BLaER1 treated with 17β-estradiol and CSF1 and Interleukin-3, amounts not matched to agents 10 nM and 100 nM (cell line): ENCODE data around the gene MAML3.
A peak's percentile ranks its signal among the peaks of the same experiment; 100 is the strongest.

ENCODE experiments used
- H3K27ac ChIP-seq, 11 experiments: shearing (Covaris generic); formaldehyde crosslinking; 2 replicates each; pipeline ENCODE4 v1.8.1; 2022
- H3K27me3 ChIP-seq, 11 experiments: shearing (Covaris generic); formaldehyde crosslinking; 2 replicates each; pipeline ENCODE4 v1.8.1; 2022
- H3K36me3 ChIP-seq, 11 experiments: shearing (Covaris generic); formaldehyde crosslinking; 2 replicates each; pipeline ENCODE4 v1.8.1; 2022
- H3K4me1 ChIP-seq, 10 experiments: shearing (Covaris generic); formaldehyde crosslinking; 2 replicates each; pipeline ENCODE4 v1.8.1; 2022
- H3K4me2 ChIP-seq, 11 experiments: shearing (Covaris generic); formaldehyde crosslinking; 2 replicates each; pipeline ENCODE4 v1.8.1; 2022
- H3K4me3 ChIP-seq, 10 experiments: shearing (Covaris generic); formaldehyde crosslinking; 2 replicates each; pipeline ENCODE4 v1.8.1; 2022
- H3K9ac ChIP-seq, 11 experiments: shearing (Covaris generic); formaldehyde crosslinking; 2 replicates each; pipeline ENCODE4 v1.8.1; 2022
- H3K9me3 ChIP-seq, 11 experiments: shearing (Covaris generic); formaldehyde crosslinking; replicated peaks in 1 of 11; 2 replicates each; pipeline ENCODE4 v1.8.1; 2022
- H4K20me1 ChIP-seq, 11 experiments: shearing (Covaris generic); formaldehyde crosslinking; 2 replicates each; pipeline ENCODE4 v1.8.1; 2022
- Cebpa-rat ChIP-seq, 11 experiments: shearing (Covaris generic); IDR thresholded peaks; 2 replicates each; pipeline ENCODE4 v1.8.1; 2022

Gene MAML3

DNA sequence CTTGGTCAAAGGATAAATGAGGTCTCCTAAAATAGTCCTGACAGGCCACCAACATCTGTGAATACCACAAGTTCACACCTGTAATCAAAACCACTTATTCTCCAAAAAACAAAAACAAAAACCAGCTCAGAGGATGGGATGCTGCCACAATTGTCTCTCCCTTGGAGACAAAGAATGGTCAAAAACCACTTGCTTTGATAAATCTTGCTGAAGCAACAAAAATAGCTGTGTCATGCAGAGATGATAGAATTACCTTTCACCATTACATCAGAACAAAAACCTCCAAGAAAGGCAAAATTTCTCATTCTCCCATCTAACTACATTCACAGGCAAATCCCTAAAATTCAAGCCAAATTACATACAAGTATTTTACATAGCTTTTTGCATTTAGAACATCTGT is 180.4 kb downstream of the MAML3 start:
- no peak overlapping the region for H3K4me3 ChIP-seq
- peak overlapping the region in 9 of 11 experiments; percentile 15 to 92 (median 79); a peak in 14 of 22 replicates for H3K27ac ChIP-seq
- H3K4me2 ChIP-seq, result peak overlapping the region; percentile 17 to 96 (median 85); a peak in 21 of 22 replicates
- 0 out of 22 replicates have a peak overlapping the region, but pooled peaks of 1 of the 11 experiments have one; percentile 3 for H3K9ac ChIP-seq
- no peak for TF ChIP-seq Cebpa-rat (IDR thresholded peaks at IDR 0.05)
- peaks cover 0 to 5% (median 0%) of the 10 kb centered on the region in 11 experiments; a peak in 1 of 22 replicates for H4K20me1 ChIP-seq
- H3K36me3 ChIP-seq, result no peaks in the 10 kb centered on the region
- H3K27me3 ChIP-seq, result no peaks in the 10 kb centered on the region
- H3K9me3 ChIP-seq, result no peaks in the 10 kb centered on the region
- H3K4me1 ChIP-seq, result peaks cover 57 to 99% (median 68%) of the 10 kb centered on the region in 10 experiments

DNA sequence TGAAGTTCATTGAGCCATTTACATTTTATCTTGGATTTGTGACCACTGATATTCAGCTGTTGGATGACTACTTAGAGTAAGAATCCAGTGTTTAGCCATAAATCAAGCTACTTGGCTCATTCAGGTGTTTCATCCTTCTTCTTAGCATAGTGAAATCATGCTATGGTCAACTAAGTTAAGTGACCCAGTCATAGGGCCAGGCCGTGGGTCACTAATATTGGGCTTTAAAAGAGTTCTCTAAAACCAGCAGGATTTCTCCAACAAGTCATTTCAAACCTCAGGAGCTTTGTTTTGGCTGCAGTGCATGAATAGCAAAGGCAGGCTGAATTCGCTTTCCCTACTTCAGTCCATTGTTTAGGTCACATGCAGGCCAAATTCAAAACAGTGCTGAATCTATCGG is 181.0 kb downstream of the MAML3 start:
- TF ChIP-seq Cebpa-rat (IDR thresholded peaks at IDR 0.05), result no peak
- H3K27me3 ChIP-seq, result no peaks in the 10 kb centered on the region

DNA sequence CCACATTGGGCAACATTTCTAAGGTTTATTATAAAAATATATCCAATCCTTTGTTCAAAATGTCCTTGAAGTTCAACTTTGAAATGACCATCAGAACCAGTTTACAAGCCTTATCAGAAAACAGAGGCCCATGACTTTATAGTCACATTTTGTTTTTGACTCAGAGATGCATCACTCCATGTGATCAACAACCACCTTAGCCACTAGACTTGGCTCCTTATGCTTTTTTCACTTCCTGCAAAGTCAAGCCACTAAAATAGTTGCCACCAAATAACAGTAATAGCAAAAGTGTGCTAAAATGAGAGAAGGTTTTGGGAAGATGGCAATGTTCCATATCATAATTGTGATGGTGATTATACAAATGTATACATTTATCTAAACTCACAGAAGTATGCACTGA is 181.7 kb downstream of the MAML3 start:
- no peak overlapping the region for H3K4me3 ChIP-seq
- H4K20me1 ChIP-seq, result peaks cover 0 to 5% (median 0%) of the 10 kb centered on the region in 11 experiments; a peak in 1 of 22 replicates
- H3K36me3 ChIP-seq, result no peaks in the 10 kb centered on the region
- H3K27ac ChIP-seq, result peak overlapping the region in 2 of 11 experiments; percentile 11 to 33; a peak in 3 of 22 replicates
- TF ChIP-seq Cebpa-rat (IDR thresholded peaks at IDR 0.05), result no peak
- H3K9ac ChIP-seq, result no peak overlapping the region
- H3K4me1 ChIP-seq, result peaks cover 48 to 99% (median 66%) of the 10 kb centered on the region in 10 experiments
- peak overlapping the region in 7 of 11 experiments; percentile 0 to 91 (median 18); a peak in 10 of 22 replicates for H3K4me2 ChIP-seq
- H3K27me3 ChIP-seq, result no peaks in the 10 kb centered on the region
- no peaks in the 10 kb centered on the region for H3K9me3 ChIP-seq

More for the DNA sequence above, 181.0 kb downstream of the MAML3 start:
- H3K4me1 ChIP-seq, result peaks cover 51 to 99% (median 66%) of the 10 kb centered on the region in 10 experiments
- 0 out of 22 replicates have a peak overlapping the region, but pooled peaks of 1 of the 11 experiments have one; percentile 3 for H3K9ac ChIP-seq
- peak overlapping the region; percentile 17 to 96 (median 85) for H3K4me2 ChIP-seq
- peak overlapping the region in 9 of 11 experiments; percentile 1 to 92 (median 79); a peak in 13 of 22 replicates for H3K27ac ChIP-seq
- peaks cover 0 to 5% (median 0%) of the 10 kb centered on the region in 11 experiments; a peak in 1 of 22 replicates for H4K20me1 ChIP-seq
- no peaks in the 10 kb centered on the region for H3K36me3 ChIP-seq
- H3K4me3 ChIP-seq, result no peak overlapping the region
- H3K9me3 ChIP-seq, result no peaks in the 10 kb centered on the region

DNA sequence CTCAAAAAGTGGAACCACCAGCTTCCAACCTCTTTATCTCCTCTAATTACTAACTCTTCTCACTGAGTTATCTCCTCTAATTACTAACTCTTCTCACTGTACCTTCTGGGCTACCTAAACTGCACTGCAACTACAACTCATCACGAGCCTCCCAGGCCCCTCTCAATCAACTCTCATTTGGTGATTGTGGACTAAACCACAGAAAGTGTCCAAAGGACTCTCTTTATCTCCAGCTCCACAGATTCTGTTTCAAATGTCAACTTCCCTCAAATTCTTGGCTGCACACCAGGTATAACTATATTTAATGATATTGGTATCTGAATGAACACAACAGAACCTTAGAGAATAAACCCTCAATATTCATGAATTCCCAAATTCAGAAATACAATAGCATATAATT is 182.9 kb downstream of the MAML3 start:
- Histone ChIP-seq H4K20me1 (peaks cover 0 to 6% (median 0%) of the 10 kb centered on the region in 11 experiments; a peak in 1 of 22 replicates), H3K9ac (no peak overlapping the region), H3K4me1 (peaks cover 40 to 99% (median 60%) of the 10 kb centered on the region in 10 experiments), H3K9me3 (no peaks in the 10 kb centered on the region), H3K36me3 (no peaks in the 10 kb centered on the region), H3K27ac (peak overlapping the region in 1 of 11 experiments; percentile 15; a peak in 1 of 22 replicates), H3K4me2 (peak overlapping the region in 5 of 11 experiments; percentile 3 to 91 (median 42); a peak in 7 of 22 replicates), H3K4me3 (no peak overlapping the region), H3K27me3 (no peaks in the 10 kb centered on the region)
- no peak for TF ChIP-seq Cebpa-rat (IDR thresholded peaks at IDR 0.05)

DNA sequence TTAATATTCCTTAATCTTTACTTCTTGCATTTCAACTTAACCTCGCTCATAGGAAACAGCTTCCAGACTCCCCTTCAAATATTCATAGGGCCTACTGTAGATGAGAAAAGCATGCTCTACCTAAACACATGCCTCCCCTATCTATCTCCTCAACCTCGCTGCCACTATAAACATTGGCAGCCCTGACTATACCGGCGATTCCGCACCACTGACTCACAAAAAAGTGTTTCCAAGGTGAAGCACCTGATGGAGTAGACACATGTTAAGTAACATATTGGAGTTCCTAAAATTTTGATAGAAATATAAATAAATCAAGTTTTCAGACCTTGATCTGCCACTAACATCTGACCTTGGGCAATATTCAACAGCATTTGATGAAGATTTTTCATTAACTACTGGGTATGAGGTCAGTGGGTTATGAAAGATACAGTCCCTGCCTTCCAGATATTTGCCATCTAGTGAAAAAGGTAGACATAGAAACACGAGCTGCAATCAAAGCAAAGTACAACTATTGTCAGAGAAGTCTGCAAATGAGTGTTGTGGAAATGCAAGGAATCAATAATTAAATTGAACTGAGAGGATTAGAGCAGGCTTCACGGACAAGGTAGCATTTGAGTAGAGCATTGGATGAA is 184.2 kb downstream of the MAML3 start:
- Histone ChIP-seq H3K9me3 (no peaks in the 10 kb centered on the region), H3K9ac (no peak overlapping the region), H4K20me1 (peaks cover 0 to 9% (median 0%) of the 10 kb centered on the region in 11 experiments; a peak in 1 of 22 replicates), H3K4me2 (peak overlapping the region in 4 of 11 experiments; percentile 33 to 91 (median 64); a peak in 6 of 22 replicates), H3K4me3 (no peak overlapping the region), H3K27ac (no peak overlapping the region), H3K4me1 (peaks cover 26 to 100% (median 47%) of the 10 kb centered on the region in 10 experiments), H3K36me3 (no peaks in the 10 kb centered on the region), H3K27me3 (no peaks in the 10 kb centered on the region)
- no peak for TF ChIP-seq Cebpa-rat (IDR thresholded peaks at IDR 0.05)

DNA sequence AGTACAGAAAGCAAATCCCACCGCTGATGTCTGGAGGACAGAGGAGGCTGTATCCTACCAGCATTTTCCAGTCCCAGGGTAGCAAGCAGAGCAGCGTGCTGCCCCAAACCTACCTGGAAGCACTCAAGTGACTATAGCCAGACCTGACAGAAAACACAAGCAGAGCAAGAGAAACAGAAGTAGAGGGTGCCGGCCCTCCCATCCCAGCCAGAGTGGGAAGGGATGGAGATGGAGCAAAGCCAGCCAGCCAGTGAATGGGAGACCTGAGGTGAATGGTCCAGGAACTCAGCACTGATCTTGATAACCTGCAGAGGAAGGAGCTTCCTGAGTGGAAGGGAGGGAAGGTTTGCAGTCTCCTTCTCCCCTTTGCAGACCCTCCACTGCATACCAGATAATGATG is 185.2 kb downstream of the MAML3 start:
- 0 out of 22 replicates have a peak, but pooled peaks cover 0 to 2% (median 0%) of the 10 kb centered on the region in 11 experiments for H3K9me3 ChIP-seq
- no peak overlapping the region for H3K9ac ChIP-seq
- H3K4me1 ChIP-seq, result peaks cover 18 to 100% (median 38%) of the 10 kb centered on the region in 10 experiments
- H3K4me3 ChIP-seq, result no peak overlapping the region
- H3K27me3 ChIP-seq, result no peaks in the 10 kb centered on the region
- H3K4me2 ChIP-seq, result peak overlapping the region in 5 of 11 experiments; percentile 1 to 84 (median 57); a peak in 6 of 22 replicates
- no peak for TF ChIP-seq Cebpa-rat (IDR thresholded peaks at IDR 0.05)
- H3K27ac ChIP-seq, result peak overlapping the region in 2 of 11 experiments; percentile 10 to 39; a peak in 1 of 22 replicates
- H4K20me1 ChIP-seq, result peaks cover 0 to 9% (median 0%) of the 10 kb centered on the region in 11 experiments; a peak in 1 of 22 replicates
- no peaks in the 10 kb centered on the region for H3K36me3 ChIP-seq

DNA sequence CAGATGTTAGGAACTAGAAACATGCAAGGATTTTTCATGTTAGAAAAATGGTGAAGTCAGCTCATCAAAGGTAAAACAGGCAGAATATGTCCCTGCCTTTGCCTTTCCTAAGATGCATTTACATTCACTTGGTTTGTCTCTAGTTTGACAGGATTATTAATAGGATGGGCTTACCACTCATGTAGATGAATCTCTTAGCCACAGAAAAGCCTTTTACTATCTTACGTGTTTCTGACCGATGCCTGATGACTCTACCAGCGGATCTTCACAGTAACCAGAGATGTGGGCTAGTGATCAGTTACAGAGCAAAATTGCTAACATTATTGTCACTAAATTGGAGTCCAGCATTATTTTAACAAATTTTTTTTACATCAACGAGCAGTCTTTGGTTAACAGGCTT is 187.6 kb downstream of the MAML3 start:
- TF ChIP-seq Cebpa-rat (IDR thresholded peaks at IDR 0.05), result no peak
- no peak overlapping the region for H3K4me3 ChIP-seq
- H3K36me3 ChIP-seq, result no peaks in the 10 kb centered on the region
- peaks cover 0 to 32% (median 0%) of the 10 kb centered on the region in 11 experiments; a peak in 5 of 22 replicates for H4K20me1 ChIP-seq
- peaks cover 8 to 100% (median 20%) of the 10 kb centered on the region in 10 experiments; a peak in 16 of 20 replicates for H3K4me1 ChIP-seq
- peak overlapping the region in 4 of 11 experiments; percentile 52 to 84 (median 70); a peak in 5 of 22 replicates for H3K4me2 ChIP-seq
- 0 out of 22 replicates have a peak, but pooled peaks cover 0 to 4% (median 0%) of the 10 kb centered on the region in 11 experiments for H3K9me3 ChIP-seq
- peak overlapping the region in 1 of 11 experiments; percentile 30; a peak in 1 of 22 replicates for H3K27ac ChIP-seq
- H3K9ac ChIP-seq, result no peak overlapping the region
- no peaks in the 10 kb centered on the region for H3K27me3 ChIP-seq

DNA sequence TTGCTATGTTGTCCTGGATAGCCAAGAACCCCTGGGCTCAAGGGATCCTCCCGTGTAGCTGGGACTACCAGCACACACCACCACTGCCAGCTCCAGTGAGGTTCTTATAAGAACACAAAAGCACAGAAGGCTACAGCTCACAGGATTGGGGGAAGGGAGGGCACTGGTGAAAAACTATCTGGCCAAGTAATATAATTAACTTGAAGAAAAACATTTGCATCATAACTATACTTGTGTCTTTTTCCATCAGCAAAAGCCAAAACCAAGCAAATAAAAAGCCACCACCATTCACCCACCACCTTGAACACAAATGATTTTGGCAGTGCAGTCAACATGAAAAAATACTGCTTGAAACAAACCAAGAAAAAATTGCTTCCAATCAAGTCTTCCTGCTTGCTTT is 188.2 kb downstream of the MAML3 start:
- H4K20me1 ChIP-seq, result peaks cover 0 to 34% (median 0%) of the 10 kb centered on the region in 11 experiments; a peak in 5 of 22 replicates
- no peak for TF ChIP-seq Cebpa-rat (IDR thresholded peaks at IDR 0.05)
- H3K4me3 ChIP-seq, result no peak overlapping the region
- H3K27me3 ChIP-seq, result no peaks in the 10 kb centered on the region
- peak overlapping the region in 2 of 11 experiments; percentile 80 to 84; a peak in 3 of 22 replicates for H3K4me2 ChIP-seq
- H3K4me1 ChIP-seq, result peaks cover 8 to 100% (median 19%) of the 10 kb centered on the region in 10 experiments; a peak in 16 of 20 replicates
- no peak overlapping the region for H3K27ac ChIP-seq
- H3K9ac ChIP-seq, result peak overlapping the region in 1 of 11 experiments; percentile 46; a peak in 1 of 22 replicates
- H3K9me3 ChIP-seq, result 0 out of 22 replicates have a peak, but pooled peaks cover 0 to 4% (median 0%) of the 10 kb centered on the region in 11 experiments
- H3K36me3 ChIP-seq, result no peaks in the 10 kb centered on the region

DNA sequence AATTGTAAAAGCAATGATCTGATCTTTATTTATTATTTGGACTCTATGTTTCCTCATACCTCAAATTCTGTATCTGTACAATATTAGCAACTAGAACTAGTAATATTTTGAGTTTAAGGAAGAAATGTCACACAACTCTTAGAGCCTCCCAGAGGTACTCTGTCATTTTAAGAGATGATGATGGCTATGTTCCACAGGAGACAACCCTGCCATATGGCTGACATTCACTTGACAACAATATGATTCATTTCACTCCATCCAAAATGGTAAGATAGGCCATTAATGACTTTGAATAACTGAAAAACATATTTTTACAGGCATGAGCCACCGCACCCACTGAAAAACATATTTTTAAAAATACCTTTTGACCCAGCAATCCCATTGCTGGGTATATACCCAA is 190.3 kb downstream of the MAML3 start:
- Histone ChIP-seq H3K9me3 (0 out of 22 replicates have a peak, but pooled peaks cover 0 to 4% (median 0%) of the 10 kb centered on the region in 11 experiments), H4K20me1 (peaks cover 0 to 43% (median 0%) of the 10 kb centered on the region in 11 experiments; a peak in 5 of 22 replicates), H3K27me3 (no peaks in the 10 kb centered on the region), H3K9ac (no peak overlapping the region), H3K4me2 (peak overlapping the region in 2 of 11 experiments; percentile 80 to 84; a peak in 3 of 22 replicates), H3K4me1 (peaks cover 8 to 86% (median 19%) of the 10 kb centered on the region in 10 experiments; a peak in 16 of 20 replicates), H3K4me3 (no peak overlapping the region), H3K36me3 (no peaks in the 10 kb centered on the region), H3K27ac (no peak overlapping the region)
- no peak for TF ChIP-seq Cebpa-rat (IDR thresholded peaks at IDR 0.05)
